ENCODE results near the gene OR8D1.
"Not testable (repeated sequence)": the region's sequence is repeated elsewhere in the genome, so short reads cannot be mapped to it uniquely, and the experiment has no call there.

Gene OR8D1

DNA sequence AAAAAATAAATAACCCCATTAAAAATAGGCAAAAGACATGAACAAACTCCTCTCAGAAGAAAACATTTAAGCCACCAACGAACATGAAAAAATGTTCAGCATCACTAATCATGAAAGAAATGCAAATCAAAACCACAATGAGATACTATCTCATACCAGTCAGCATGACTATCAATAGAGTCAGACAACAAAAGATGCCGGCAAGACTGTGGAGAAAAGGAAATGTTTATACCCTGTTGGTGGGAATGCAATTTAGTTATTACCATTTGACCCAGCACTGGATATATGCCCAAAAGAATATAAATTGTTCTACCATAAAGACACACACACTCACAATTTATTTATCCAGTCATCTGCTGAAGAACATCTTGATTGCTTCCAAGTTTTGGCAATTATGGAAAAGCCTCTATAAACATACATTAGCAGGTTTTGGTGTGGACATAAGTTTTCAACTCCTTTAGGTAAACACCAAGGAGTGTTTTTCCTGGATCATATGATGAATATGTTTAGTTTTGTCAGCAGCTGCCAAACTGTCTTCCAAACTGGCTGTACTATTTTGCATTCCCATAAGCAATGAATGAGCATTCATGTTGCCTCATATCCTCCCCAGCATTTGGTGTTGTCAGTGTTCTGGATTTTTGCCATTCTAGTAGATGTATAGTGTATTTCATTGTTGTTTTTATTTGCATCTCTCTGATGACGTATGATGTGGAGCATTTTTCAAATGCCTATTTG lies 28.0 kb downstream of the OR8D1 start:
- DNase-seq (ENCODE audit: low read depth) = no peak

DNA sequence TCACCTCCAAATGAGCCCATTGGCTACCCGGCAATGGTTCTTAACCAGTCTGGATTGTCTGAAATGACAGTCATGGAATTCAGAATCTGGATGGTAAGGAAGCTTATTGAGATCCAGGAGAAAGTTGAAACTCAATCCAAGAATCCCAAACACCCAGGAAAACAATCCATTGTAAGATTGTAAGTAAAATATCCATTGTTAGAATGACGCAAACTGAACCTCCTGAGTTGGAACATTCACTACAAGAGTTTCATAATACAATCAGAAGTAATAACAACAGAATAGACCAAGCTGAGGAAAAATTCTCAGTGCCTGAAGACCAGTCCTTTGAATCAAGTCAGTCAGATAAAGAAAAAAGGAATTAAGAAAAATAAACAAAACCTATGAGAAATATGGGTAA lies 35.5 kb downstream of the OR8D1 start:
- no peak for DNase-seq (ENCODE audit: low read depth)

DNA sequence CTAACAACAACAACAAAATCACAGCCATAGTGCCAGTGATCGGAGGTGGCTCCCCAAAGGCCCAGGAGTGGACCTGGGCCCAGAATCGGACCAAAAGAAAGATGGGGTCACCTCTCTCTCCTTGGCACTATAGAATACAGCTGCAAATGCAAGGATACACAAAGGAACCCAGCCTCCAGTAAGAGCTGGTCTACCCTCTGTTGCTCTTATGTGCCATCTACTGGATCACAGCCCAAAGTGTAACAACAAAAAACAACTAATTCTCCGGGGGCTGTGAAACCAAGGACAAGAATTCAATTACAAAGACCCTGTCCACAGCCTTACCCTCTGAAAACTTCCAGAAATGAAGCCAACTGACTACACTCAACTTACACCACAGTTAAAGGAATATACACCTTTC lies 35.9 kb downstream of the OR8D1 start:
- DNase-seq (ENCODE audit: low read depth) = no peak

DNA sequence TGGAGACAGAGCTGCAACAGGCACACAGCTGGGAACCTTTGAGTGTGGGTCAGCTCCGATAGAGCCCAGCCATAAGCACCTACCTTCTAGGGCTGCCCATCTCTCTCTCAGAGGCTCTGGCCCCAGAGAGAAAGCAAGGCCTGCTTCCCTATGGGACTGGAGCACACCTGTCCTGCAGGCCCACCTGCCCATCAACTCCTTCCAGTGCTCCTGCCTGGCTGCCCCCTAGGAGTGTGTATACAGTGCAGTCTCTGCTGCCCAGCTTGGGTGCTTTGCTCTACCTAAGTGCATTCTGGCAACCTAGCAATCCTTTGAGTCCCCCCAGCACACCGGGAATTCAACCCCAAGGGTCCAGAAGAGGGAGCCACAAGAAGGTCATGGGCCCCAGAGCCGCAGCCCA lies 36.5 kb downstream of the OR8D1 start:
- DNase-seq (ENCODE audit: low read depth) = no peak

DNA sequence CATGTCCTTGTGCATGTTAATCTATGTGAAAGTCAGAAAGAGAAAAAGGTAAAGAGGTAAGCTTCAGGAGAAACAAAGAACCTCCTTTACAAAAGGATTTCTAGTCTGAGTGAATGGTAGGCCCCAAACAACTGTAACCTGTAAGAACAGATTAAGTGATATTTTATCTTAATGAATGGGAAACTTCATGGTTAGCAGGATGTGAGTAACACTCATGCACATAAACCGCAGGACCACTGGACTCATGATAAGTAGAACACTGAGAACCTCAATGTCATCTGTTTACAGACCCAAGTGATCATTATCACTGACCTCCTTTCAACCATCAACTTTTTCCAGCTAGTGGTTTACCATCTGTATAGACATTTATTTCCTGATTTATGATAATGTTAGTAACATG lies 37.7 kb downstream of the OR8D1 start:
- no peak for DNase-seq (ENCODE audit: low read depth)

DNA sequence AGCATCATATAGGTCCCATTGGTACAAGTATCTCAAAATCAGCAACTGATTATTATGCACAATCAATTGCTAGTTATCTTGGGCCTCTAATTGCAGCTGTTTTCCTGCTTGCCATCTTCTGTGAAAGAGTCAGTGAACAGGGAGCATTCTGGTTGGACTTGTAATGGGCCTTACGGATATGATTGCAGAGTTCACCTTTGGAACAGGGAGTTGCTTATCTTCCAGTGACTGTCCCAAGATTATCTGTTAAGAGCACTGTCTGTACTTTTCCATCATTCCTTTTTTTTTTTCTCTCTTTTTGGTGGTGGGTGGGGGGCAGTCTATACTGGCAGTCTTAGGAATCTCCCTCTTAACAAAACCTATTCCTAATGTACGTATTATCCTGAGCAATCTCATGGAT lies 39.7 kb downstream of the OR8D1 start:
- DNase-seq (ENCODE audit: low read depth) = no peak

DNA sequence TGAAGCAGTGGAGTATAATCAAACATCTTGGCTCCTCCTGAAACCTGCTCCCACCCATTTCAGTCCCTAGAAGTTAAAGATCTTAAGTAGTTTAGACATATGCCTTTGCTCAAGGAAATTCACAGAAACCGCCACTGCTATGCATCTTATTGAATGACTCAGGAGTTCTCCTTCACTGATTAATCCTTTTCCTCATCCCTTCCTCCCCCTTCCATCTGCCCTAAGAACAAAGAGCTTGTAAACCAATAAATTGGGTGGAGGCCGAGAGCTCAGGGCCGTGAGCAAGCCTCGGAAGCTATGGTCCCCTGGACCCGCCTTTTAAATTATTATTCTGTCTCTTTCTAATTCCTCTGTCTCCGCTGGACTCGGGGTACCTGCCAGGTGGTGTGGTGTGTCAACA lies 42.9 kb downstream of the OR8D1 start:
- not testable (repeated sequence) for DNase-seq (ENCODE audit: low read depth)

DNA sequence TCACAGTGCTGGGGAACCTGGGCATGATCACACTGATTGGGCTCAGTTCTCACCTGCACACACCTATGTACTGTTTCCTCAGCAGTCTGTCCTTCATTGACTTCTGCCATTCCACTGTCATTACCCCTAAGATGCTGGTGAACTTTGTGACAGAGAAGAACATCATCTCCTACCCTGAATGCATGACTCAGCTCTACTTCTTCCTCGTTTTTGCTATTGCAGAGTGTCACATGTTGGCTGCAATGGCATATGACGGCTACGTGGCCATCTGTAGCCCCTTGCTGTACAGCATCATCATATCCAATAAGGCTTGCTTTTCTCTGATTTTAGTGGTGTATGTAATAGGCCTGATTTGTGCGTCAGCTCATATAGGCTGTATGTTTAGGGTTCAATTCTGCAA lies 48.7 kb downstream of the OR8D1 start:
- not testable (repeated sequence) for DNase-seq (ENCODE audit: low read depth)

DNA sequence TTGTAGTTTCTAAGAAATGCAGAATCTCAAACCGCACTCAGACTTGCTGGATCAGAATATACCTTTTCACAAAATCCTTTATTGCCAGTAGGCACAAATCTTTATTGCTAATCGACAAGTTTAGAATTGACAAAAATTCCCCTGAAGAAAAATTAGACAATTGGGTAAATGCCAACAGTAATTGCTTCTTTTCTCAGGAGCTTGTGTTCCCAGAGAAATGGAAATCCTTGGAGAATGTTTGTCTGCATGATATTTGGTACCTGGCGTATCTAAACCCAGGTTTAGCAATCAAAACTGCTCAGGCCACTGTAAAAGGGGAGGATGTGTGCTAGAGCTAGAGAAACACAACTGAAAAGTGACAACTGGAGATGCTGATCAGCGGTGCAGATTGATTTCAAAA lies 57.7 kb downstream of the OR8D1 start, which contains the start of gene OR8G5:
OR8G5 (plus strand) TSS at position 301 of the 400 bp plus-strand sequence. CDS start 8,556 bp downstream, outside the sequence.
- no peak for DNase-seq (ENCODE audit: low read depth)
